GM21576 (cell line): ENCODE measurements around the gene REC8.
"Not testable (repeated sequence)": the region's sequence is repeated elsewhere in the genome, so short reads cannot be mapped to it uniquely, and the experiment has no call there.

Source experiments
- ATAC-seq: cut with Tn5 transposase; IDR thresholded peaks from one replicate; pipeline ENCODE4 v1.9.1; 2021; ENCODE audit warnings: mild to moderate bottlenecking, moderate library complexity; ENCODE audit not compliant: unreplicated experiment

REC8 gene

DNA sequence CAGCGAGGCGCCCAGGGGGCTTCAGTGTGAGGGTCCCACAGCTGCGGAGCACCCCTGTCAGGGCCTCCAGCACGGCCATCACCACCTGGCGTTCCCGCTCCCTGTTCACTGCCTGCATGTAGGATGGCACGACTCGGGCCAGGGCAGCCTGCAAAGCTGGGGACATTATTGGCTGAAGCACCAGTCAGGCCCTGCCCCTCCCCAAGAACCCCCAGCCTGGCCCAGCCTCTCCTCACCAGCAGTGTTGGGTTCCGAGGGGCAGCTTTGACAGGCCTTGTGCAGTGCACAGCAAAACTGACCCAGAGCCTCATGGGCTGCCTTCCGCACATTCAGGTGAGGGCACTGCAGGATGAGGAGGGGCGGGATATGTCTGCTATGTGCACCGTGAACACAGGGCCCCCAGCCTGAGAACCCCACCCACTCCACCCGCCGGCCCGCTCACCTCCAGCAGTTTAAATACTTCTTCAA lies 11.2 kb downstream of the REC8 start:
- ATAC-seq = no peak

DNA sequence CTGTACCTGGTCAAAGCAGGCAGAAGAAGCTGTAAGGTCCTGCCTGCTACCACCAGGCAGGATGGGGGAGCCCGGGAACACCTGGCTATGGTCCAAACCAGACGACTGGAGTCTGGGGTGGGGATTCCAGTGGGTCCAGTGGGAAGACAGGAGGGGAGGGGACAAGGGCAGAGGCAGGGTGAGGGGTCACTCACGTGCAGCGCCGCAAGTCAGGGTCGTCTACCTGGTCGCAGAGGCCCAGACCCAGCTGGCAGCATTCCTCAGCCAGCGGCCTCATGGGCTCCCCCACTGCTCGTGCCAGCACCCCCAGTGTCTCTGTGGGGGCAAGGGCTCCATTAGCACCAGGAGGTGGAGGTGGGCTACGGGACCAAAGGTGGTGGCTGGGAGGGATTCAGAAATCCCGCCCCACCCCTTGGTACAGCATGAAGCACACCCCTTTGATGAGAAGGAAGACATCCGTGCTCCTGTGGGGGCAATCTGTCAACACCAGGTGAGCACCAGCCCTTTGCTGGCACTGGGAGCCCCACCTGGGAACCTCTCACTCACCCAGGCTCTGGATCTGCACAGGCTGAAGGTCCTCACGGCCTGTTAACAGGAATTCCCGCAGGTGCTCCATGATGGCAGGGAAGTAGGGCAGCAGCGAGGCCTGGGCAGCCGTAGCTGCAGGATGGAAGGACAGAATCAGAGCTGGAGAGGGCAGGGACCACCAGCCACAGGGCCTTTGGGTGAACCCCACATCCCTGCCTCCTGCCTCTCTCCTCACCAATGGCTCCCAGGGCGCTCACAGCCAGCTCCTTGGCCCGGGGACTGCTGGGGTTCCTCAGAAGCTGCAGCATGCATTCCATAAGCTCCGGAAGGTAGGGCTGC lies 12.5 kb downstream of the REC8 start:
- ATAC-seq = no peak

- ATAC-seq = no peak
Measured at GRCh38 chr14:24185026-24185425, 13.1 kb downstream of the REC8 start.

DNA sequence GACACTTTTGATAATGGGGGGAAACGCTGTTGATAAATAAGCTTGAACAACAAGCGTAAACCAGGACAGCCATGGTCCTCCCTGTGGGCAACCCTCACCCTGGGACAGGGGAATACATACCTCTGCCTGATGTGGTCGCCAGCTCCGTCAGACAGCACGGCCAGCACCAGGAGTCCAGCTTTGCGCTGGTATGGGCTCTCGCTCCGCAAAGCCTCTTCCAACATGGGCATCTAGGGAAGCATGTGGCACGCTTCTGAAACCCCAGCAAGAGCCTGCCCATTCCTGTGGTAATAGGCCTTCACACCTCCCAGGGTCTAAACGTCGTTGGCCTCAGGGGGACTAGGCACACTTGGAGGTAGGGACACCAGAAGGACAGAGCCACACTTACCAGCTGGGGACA lies 13.9 kb downstream of the REC8 start:
- no peak for ATAC-seq

- ATAC-seq = no peak
Measured at GRCh38 chr14:24186831-24187538, 15.1 kb downstream of the REC8 start.

DNA sequence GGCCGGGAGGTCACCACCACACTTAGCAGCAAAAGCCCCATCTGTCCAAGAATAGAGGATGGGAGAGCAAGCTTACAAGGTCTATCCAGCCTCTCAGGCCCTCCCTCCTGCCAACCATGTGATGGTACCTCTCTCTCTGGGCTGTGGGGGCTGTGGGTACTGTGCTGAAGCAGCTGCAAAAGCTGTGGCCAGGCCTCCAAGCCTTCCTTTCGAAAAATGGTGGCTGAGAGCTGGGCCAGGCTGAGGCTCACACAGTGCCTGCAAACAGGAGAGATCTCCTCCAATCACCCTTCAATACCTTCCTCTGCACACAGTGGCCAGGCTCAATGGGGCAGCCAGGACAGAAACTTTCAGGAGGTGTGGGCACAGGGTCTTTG lies 15.6 kb downstream of the REC8 start:
- ATAC-seq = no peak

GRCh38 chr14:24188251-24189058 lies 16.6 kb downstream of the REC8 start, which contains the start of gene IPO4:
Gene IPO4, minus strand, starts transcription at chr14:24188816. Its CDS starts 29 bp downstream, at chr14:24188787.
- ATAC-seq = peak; percentile 87

- no peak for ATAC-seq
Measured at GRCh38 chr14:24189059-24189375, 17.1 kb downstream of the REC8 start.

GRCh38 chr14:24189460-24189859 lies 17.6 kb downstream of the REC8 start:
- ATAC-seq = no peak

DNA sequence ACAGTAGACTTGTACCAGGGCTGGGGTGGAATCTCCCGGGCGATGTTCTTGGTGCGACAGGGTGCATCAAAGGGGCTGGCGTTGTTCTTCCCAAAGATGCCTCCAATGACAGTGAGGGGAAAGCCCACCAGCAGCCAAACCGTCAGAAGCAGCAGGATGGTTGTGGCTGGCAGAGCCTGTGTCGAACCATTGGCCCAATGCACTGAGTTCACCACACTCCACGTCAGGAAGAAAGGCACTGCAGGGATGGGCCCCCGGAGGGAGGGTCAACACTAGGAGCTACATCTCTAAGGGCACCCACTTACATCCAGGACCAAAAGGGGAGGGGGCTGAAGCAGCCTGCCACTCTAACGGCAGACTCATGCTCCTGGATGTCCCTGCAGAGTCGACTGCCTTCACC lies 18.5 kb downstream of the REC8 start:
- no peak for ATAC-seq

- no peak for ATAC-seq
Measured at GRCh38 chr14:24192933-24193332, 21.1 kb downstream of the REC8 start.

GRCh38 chr14:24194186-24194872 lies 22.4 kb downstream of the REC8 start:
- ATAC-seq = no peak

DNA sequence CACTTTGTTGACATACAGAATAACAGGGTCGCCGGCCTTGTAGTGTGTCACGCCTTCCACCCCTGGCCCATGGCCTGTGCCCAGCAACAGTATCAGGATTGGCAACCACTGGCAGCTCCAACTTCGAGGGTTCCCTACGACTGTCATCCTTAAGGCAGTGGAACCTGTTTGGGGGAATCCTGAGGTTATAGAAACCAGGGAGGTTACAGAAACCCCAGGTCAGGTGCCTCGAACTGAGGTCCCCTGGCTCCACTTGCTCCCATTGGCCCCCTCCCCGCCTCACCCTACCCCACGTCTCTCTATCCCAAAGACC lies 22.9 kb downstream of the REC8 start:
- ATAC-seq = no peak

GRCh38 chr14:24195186-24196070 lies 23.5 kb downstream of the REC8 start, which contains the start of gene TM9SF1:
Gene TM9SF1, minus strand, starts transcription at chr14:24195441. Its CDS starts 422 bp downstream, at chr14:24195019.
- peak; percentile 82 for ATAC-seq

DNA sequence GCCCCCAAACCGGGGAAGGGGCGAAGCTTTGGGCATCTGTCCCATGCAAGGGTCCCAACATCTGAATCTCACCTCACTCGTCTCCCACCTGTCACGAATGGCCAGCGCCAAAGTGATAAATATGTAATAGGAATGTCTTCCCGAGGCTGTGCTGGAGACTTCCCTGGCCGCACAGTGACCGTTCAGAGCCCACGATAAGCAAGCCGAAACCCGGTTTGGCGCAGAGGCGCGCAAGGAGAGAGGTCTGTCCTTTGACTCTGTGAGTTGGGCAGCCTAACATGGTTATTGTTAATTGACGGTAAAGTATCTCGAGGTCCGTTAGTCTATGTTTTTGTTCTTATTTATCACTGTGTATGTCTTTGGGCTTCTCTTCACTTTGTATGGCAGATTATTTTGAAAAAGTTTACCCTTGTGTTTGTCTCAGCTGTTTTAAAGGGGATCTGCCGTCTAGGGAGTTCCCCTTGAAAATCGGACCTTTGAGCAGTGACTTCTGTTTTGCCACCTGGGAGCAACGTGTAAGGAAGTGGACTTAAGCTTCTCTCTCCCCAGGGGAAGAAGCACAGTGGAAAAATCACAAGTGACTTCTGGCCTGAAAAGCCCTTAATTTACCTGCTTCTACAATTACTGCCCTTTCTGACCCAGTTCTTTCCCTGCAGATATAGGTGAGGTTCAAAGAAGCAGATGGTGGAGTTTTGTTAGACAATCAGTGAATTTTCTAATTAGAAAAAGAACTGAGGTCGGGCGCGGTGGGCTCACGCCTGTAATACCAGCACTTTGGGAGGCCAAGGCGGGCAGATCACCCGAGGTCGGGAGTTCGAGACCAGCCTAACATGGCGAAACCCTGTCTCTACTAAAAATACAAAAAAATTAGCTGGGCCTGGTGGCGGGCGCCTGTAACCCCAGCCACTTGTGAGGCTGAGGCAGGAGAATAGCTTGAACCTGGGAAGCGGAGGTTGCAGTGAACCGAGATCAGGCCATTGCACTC lies 24.5 kb downstream of the REC8 start:
- ATAC-seq = no peak

GRCh38 chr14:24197056-24197450 lies 25.2 kb downstream of the REC8 start:
- ATAC-seq = no peak

DNA sequence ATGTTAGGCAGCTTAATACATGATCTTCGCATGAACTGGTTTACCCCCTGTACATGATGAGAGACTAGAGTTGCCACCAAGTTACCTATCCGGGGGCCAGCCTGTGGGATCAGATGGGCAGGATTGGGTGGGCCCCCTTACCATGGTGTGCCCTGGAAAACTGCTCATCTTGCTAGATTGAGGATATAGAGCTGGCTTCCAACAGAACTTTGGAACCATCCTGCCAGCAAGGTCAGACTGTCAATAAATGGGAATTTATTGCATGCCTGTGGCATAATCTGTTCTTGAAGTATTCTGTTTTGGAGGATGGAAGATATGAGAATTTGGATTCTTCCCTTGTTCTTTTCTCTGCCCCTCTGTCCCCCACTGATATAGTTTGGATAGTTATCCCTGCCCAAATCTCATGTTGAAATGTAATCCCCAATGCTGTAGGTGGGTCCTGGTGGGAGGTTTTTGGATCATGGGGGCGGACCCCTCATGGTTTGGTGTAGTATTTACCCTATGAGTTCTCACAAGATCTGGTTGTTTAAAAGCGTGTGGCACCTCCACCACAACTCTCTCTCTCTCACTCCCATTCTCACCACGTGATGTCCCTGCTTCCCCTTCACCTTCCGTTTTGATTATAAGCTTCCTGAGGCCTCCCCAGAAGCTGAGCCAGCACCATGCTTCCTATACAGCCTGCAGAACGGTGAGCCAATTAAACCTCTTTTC lies 27.1 kb downstream of the REC8 start:
- no peak for ATAC-seq

DNA sequence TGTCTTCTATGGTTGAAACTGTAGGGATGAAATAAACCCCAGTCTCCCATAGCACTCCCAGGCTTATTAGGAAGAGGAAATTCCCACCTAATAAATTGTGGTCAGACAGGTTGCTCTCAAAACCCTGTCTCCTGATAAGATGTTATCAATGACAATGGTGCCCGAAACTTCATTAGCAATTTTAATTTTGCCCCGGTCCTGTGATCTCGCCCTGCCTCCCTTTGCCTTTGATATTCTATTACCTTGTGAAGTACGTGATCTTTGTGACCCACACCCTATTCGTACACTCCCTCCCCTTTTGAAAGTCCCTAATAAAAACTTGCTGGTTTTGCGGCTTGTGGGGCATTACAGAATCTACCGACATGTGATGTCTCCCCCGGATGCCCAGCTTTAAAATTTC lies 30.7 kb downstream of the REC8 start:
- ATAC-seq = not testable (repeated sequence)
